ENCODE results near the gene LRRC72. TPM values are rescaled to one million over a fixed set of nuclear protein-coding genes. Genes with fewer than 3 reads are reported as not detected.
A peak's percentile ranks its signal among the peaks of the same experiment; 100 is the strongest.

Gene LRRC72
- total and polyA plus RNA-seq, 9 of the 15 experiments (the other 6 are each of a cell fraction or from before 2014, with no cell fraction given), result 0.10 TPM; not detected in 8

DNA sequence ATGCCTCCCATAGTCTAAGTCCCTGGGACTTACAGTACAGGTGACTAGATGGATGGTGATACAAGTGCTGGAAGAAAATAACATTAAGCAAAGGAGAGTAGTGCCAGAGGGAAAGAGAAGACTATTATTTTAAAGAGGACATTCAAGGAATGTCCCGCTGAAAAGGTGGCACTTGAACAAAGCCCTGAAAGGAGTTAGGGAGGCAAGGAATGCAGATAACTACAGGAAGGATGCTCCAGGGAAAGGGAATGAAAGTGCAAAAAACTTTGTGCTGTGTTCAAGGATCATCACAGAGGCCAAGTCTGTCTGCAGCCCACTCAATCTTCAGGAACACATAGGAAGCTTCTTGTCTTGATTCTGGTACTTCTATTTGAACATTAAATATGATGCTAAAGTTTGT is 104.0 kb downstream of the LRRC72 start:
- no peak overlapping the region for H3K4me3 ChIP-seq
- DNase-seq (ENCODE audit: extremely low read depth in 1 of 4, low spot score in 3 of 4), result no peak
- ATAC-seq, result peak; percentile 32
- H3K79me2 ChIP-seq (ENCODE audit: control insufficient read depth, insufficient read depth, low read length), result peaks cover 14% of the 10 kb centered on the region; the same call in 2 of the 3 replicates
- no TSS peak for BruUV-seq (replicated peaks)
- H4K20me1 ChIP-seq (replicated peaks; ENCODE audit: control insufficient read depth, insufficient read depth, low read length), result no peaks in the 10 kb centered on the region
- H3K27ac ChIP-seq (ENCODE audit: extremely low read depth, low read depth, low read length), result no peak overlapping the region
- H3K9me1 ChIP-seq (ENCODE audit: control insufficient read depth, insufficient read depth, low read length), result no peaks in the 10 kb centered on the region
- no peak for FAIRE-seq
- intact Hi-C loops (cut with micrococcal nuclease) (no loop called here), in situ Hi-C loops (cut with MboI) (no loop called here)
- ChIA-PET POLR2A (no interaction called here), CTCF (ENCODE audit: low intra/inter-chr PET ratio) (no interaction called here)
- no peaks in the 10 kb centered on the region for H3K27me3 ChIP-seq (ENCODE audit: control insufficient read depth in 2 of 2, insufficient read depth in 2 of 2, low read length in 2 of 2)
- 68% methylated on average over 1 of the region's 1 CpG for WGBS (ENCODE audit: insufficient coverage, low coverage, missing lambda C conversion rate)
- H3K9me3 ChIP-seq (replicated peaks; ENCODE audit: control insufficient read depth, insufficient read depth, low read depth, low read length), result no peaks in the 10 kb centered on the region
- no peaks in the 10 kb centered on the region for H3K4me1 ChIP-seq (replicated peaks in 1 of 2; ENCODE audit: control insufficient read depth in 2 of 2, insufficient read depth in 2 of 2, low read length in 2 of 2)
- H2AFZ ChIP-seq (ENCODE audit: low read depth, low read length), result no peak overlapping the region
- peaks cover 47% of the 10 kb centered on the region for H3K36me3 ChIP-seq (ENCODE audit: control insufficient read depth, insufficient read depth, low read length)
- no peak overlapping the region for H3K9ac ChIP-seq (ENCODE audit: insufficient read depth in 1 of 2, low read depth in 2 of 2, low read length in 2 of 2)
- H3K4me2 ChIP-seq (ENCODE audit: insufficient read depth, low read length), result no peak overlapping the region
- no peak for TF ChIP-seq E2F4 (CRISPR knock-in tag; IDR thresholded peaks at IDR 0.05; ENCODE audit: low read depth)
- TF ChIP-seq DNMT1 (IDR thresholded peaks at IDR 0.05), result no peak
- no peak for TF ChIP-seq MTF1 (CRISPR knock-in tag; IDR thresholded peaks at IDR 0.05; ENCODE audit: borderline replicate concordance)
- TF ChIP-seq, protein P1, sequence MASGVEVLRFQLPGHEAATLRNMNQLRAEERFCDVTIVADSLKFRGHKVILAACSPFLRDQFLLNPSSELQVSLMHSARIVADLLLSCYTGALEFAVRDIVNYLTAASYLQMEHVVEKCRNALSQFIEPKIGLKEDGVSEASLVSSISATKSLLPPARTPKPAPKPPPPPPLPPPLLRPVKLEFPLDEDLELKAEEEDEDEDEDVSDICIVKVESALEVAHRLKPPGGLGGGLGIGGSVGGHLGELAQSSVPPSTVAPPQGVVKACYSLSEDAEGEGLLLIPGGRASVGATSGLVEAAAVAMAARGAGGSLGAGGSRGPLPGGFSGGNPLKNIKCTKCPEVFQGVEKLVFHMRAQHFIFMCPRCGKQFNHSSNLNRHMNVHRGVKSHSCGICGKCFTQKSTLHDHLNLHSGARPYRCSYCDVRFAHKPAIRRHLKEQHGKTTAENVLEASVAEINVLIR (CRISPR knock-in tag; IDR thresholded peaks at IDR 0.05), result no peak
- TF ChIP-seq, protein P2, sequence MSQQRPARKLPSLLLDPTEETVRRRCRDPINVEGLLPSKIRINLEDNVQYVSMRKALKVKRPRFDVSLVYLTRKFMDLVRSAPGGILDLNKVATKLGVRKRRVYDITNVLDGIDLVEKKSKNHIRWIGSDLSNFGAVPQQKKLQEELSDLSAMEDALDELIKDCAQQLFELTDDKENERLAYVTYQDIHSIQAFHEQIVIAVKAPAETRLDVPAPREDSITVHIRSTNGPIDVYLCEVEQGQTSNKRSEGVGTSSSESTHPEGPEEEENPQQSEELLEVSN (IDR thresholded peaks at IDR 0.05; ENCODE audit: borderline replicate concordance in 1 of 2, extremely low read depth in 1 of 2, insufficient read depth in 1 of 2, insufficient read length in 1 of 2, low read depth in 1 of 2, low read length in 1 of 2, poor library complexity in 1 of 2, severe bottlenecking in 1 of 2), result no peak
- no peak for TF ChIP-seq ELF2 (CRISPR knock-in tag; IDR thresholded peaks at IDR 0.05)
- TF ChIP-seq EGR1 (conservative IDR thresholded peaks at IDR 0.05), result no peak
- TF ChIP-seq, protein P3, sequence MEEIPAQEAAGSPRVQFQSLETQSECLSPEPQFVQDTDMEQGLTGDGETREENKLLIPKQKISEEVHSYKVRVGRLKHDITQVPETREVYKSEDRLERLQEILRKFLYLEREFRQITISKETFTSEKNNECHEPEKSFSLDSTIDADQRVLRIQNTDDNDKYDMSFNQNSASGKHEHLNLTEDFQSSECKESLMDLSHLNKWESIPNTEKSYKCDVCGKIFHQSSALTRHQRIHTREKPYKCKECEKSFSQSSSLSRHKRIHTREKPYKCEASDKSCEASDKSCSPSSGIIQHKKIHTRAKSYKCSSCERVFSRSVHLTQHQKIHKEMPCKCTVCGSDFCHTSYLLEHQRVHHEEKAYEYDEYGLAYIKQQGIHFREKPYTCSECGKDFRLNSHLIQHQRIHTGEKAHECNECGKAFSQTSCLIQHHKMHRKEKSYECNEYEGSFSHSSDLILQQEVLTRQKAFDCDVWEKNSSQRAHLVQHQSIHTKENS (CRISPR knock-in tag; IDR thresholded peaks at IDR 0.05), result no peak
- TF ChIP-seq EP400 (IDR thresholded peaks at IDR 0.05), result no peak
- TF ChIP-seq ZNF551 (CRISPR knock-in tag; IDR thresholded peaks at IDR 0.05), result no peak
- no peak for TF ChIP-seq ZNF212 (CRISPR knock-in tag; IDR thresholded peaks at IDR 0.05)
- no peak for TF ChIP-seq SREBF2 (CRISPR knock-in tag; IDR thresholded peaks at IDR 0.05)
- TF ChIP-seq, protein P4, sequence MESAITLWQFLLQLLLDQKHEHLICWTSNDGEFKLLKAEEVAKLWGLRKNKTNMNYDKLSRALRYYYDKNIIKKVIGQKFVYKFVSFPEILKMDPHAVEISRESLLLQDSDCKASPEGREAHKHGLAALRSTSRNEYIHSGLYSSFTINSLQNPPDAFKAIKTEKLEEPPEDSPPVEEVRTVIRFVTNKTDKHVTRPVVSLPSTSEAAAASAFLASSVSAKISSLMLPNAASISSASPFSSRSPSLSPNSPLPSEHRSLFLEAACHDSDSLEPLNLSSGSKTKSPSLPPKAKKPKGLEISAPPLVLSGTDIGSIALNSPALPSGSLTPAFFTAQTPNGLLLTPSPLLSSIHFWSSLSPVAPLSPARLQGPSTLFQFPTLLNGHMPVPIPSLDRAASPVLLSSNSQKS (CRISPR knock-in tag; IDR thresholded peaks at IDR 0.05), result no peak
- no peak for TF ChIP-seq HDAC1 (IDR thresholded peaks at IDR 0.05)
- TF ChIP-seq, protein P5, sequence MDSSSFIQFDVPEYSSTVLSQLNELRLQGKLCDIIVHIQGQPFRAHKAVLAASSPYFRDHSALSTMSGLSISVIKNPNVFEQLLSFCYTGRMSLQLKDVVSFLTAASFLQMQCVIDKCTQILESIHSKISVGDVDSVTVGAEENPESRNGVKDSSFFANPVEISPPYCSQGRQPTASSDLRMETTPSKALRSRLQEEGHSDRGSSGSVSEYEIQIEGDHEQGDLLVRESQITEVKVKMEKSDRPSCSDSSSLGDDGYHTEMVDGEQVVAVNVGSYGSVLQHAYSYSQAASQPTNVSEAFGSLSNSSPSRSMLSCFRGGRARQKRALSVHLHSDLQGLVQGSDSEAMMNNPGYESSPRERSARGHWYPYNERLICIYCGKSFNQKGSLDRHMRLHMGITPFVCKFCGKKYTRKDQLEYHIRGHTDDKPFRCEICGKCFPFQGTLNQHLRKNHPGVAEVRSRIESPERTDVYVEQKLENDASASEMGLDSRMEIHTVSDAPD (CRISPR knock-in tag; IDR thresholded peaks at IDR 0.05), result no peak
- TF ChIP-seq TAF1 (IDR thresholded peaks at IDR 0.05; ENCODE audit: control insufficient read depth, extremely low read depth, insufficient read depth, low read length, severe bottlenecking), result no peak
